KBM-7 (cell line): ENCODE measurements around the gene OSBPL6.
"Not testable (repeated sequence)": the region's sequence is repeated elsewhere in the genome, so short reads cannot be mapped to it uniquely, and the experiment has no call there.

ENCODE experiments used
- DNase-seq: peaks from one replicate; pipeline ENCODE4 v3.0.0-alpha.2; 2015
- in situ Hi-C: fragments of 300-500 bp; cut with MboI; formaldehyde crosslinking; loops from 2 replicates; pipeline ENCODE4 v1.14.3; 2020; ENCODE audit warnings: low sequenced_read_pairs, low pct_unique_long_range_greater_than_20kb, mixed read lengths

Gene OSBPL6

GRCh38 chr2:178193823-178194599 is at the start of gene OSBPL6:
Gene OSBPL6 (plus strand): TSS chr2:178194512. CDS start chr2:178306185, 111,673 bp downstream.
- in situ Hi-C loops: no loop called here
- DNase-seq: peak; percentile 90

DNA sequence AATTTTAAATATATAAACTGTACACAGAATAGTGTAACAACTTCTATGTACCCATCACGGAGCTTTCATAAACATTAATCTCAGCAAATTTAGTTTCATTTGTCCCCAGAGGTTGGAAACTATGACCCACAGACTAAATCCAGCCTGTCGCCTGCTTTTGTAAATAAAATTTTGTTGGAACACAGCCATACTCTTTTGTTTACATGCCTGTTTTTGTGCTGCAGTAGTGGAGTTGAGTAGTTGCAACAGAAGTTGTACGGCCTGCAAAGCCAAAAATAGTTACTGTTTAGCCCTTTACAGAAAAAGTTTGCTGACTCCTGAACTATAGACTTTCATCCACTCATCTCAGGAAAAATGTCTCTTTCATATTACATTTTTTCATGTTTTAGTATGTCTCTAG is 42.3 kb upstream of the OSBPL6 start:
- in situ Hi-C loops: no loop called here

GRCh38 chr2:178152542-178152941 is 41.8 kb upstream of the OSBPL6 start:
- in situ Hi-C loops: no loop called here
- DNase-seq: no peak

More for the DNA sequence above, 42.3 kb upstream of the OSBPL6 start:
- no peak for DNase-seq

GRCh38 chr2:178152977-178153376 is 41.3 kb upstream of the OSBPL6 start:
- in situ Hi-C loops: no loop called here
- no peak for DNase-seq

DNA sequence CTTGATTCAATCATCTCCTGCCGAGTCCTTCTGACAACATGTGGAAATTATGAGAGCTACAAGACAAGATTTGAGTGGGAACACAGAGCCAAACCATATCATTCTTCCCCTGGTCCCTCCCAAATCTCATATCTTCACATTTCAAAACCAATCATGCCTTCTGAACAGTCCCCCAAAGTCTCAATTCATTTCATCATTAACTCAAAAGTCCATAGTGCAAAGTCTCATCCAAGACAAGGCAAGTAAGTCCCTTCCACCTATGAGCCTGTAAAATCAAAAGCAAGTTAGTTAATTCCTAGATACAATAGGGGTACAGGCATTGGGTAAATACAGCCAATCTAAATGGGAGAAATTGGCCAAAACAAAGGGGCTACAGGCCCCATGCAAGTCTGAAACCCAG is 40.4 kb upstream of the OSBPL6 start:
- DNase-seq, in situ Hi-C loops: not testable (repeated sequence)

DNA sequence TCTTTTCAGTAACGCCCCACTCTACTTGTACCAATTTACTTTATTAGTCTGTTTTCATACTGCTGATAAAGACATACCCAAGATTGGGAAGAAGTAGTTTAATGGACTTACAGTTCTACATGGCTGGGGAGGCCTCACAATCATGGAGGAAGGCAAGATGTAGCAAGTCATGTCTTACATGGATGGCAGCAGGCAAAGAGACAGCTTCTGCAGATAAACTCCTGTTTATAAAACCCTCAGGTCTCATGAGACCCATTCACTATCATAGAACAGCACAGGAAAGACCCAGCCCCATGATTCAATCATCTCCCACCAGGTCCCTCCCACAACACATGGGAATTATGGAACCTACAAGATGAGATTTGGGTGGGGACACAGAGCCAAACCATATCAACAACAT is 38.8 kb upstream of the OSBPL6 start:
- in situ Hi-C loops: no loop called here
- DNase-seq: no peak

DNA sequence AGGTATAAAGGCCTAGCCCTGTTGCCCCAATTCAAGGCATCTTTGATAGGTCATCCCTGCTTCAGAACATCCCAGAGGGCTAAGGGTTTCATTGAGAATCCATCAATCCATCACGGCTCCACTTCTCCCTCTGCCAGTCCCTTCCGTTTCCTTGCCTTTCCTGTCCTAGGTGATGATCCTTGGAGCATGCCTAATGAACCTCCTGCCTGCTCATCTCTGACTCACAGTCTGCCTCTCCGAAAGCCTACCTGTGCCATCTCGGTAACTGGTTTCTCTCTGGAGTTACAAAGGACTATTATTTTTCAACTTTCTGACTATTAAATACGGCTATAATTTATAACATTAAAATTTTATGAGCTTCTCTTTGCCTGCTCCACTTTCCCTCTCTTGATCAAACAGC is 36.7 kb upstream of the OSBPL6 start:
- no peak for DNase-seq
- in situ Hi-C loops: no loop called here

DNA sequence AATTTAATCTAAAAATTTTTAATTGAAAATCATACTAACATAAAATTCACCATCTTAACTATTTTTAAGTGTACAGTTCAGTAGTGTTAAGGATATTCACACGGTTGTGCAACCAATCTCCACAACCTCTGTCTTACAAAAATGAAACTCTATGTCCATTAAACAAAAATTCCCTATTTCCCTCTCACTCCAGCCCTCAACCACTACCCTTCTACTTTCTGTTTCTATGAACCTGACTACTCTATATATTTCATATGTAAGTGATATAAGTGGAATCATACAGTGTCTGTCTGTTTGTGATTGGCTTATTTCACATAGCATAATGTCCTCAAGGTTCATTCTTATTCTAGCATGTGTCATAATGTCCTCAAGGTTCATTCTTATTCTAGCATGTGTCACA is 34.3 kb upstream of the OSBPL6 start:
- no peak for DNase-seq
- in situ Hi-C loops: no loop called here

GRCh38 chr2:178160601-178161000 is 33.7 kb upstream of the OSBPL6 start:
- in situ Hi-C loops: no loop called here

DNA sequence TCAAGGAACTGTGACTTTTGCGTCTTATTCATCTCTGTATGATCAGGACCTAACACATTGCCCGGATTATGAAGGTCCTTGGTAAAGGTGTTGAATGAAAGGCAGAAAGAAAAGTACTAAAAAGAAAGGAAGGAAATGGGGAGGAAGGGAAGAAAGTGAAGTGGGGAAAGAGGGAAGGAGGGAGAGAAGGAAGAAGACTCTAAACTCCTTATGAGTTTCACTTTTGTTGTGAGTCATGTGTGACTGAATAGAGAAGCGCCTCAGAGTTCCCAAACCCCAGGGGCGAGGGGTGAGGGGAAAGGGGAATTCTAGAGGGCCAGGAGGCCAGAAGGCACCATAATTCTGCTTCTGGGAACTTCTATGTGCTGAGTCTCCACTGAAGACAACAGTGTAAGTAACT is 30.9 kb upstream of the OSBPL6 start:
- in situ Hi-C loops: no loop called here
- DNase-seq: no peak

More at GRCh38 chr2:178160601-178161000, 33.7 kb upstream of the OSBPL6 start:
- no peak for DNase-seq

- in situ Hi-C loops: no loop called here
- no peak for DNase-seq
These were observed 30.4 kb upstream of the OSBPL6 start for GRCh38 chr2:178163911-178164310.

DNA sequence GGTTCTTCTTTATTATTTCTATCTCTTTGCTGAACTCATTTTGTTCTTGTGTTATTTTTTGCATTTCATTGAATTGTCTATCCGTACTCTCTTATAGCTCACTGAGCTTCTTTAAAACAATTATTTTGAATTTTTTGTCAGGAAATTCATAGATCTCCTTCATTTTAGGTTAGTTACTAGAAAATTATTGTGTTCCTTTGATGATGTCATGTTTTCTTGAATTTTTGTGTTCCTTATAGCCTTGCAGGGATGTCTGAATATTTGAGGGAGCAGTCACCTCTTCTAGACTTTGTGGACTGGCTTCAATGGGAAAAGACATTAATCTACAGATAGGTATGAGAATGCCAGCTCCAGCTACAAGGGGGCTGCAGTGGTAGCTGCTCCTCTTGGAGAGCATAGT is 20.7 kb upstream of the OSBPL6 start:
- in situ Hi-C loops: no loop called here
- no peak for DNase-seq

DNA sequence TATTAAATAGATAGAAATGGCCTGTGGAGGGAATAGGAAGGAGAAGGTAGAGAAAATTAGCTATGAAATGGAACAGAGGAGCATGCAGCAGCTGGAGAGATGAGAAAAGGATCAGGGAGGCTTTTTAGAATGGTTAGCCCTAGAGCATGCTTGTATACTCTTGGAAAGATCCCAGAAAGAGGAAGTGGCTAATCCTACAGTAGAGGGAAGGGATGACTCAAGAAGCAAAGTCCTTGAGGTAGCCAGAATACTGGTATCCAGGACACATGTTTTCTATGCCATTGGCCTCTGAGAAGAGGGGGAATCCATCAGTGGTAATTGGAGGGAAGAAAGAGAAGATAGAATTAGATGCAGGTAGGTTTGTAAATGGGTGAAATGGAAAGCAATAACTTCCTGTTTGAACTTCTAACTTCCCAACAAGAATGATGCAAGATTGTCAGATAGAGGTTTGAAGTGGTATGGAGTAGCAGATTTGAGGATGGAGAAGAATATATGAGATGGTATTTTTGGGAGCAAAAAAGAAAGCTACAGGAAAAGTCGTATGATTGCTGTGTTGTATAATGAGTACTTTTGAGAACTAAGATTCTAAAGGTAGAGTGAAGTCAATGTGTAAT is 17.1 kb upstream of the OSBPL6 start:
- in situ Hi-C loops: no loop called here
- DNase-seq: peak; percentile 37

DNA sequence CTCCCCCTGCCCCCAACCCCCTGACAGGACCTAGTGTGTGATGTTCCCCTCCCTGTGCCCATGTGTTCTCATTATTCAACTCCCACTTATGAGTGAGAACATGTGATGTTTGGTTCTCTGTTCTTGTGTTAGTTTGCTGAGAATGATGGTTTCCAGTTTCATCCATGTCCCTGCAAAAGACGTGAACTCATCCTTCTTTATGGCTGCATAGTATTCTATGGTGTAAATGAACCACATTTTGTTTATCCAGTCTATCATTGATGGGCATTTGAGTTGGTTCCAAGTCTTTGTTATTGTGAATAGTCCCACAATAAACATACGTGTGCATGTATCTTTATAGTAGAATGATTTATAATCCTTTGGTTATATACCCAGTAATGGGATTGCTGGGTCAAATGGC is 13.7 kb upstream of the OSBPL6 start:
- DNase-seq, in situ Hi-C loops: not testable (repeated sequence)

GRCh38 chr2:178187861-178188260 is 6.5 kb upstream of the OSBPL6 start:
- in situ Hi-C loops: no loop called here
- no peak for DNase-seq

- in situ Hi-C loops: no loop called here
- DNase-seq: no peak
These were observed 5.8 kb upstream of the OSBPL6 start for GRCh38 chr2:178188466-178188865.

- in situ Hi-C loops: no loop called here
These were observed 3.3 kb upstream of the OSBPL6 start for GRCh38 chr2:178191004-178191508.

DNA sequence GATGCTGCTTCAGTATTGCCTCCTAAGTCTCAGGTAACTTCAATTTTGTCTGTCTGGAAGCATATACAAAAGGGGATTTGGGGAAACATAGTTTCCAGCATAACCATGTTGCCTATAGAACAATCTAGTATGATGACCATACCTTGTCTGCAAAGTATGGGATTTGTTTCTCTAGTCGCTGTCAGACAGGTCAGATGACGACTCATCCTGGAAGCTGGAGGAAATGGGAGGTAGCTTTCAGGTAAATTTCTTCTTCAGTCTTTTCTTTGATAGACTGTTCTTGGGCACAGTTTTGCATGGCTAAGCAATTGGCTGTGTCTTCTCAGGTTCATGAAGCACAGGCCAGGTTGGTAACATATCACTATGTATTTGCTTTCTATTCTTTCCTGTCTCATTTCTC is 2.8 kb upstream of the OSBPL6 start:
- no peak for DNase-seq

More at GRCh38 chr2:178191004-178191508, 3.3 kb upstream of the OSBPL6 start:
- DNase-seq: peak; percentile 51

GRCh38 chr2:178193496-178193822 is 853 bp upstream of the OSBPL6 start:
- DNase-seq: no peak
- in situ Hi-C loops: no loop called here

More for the DNA sequence above, 2.8 kb upstream of the OSBPL6 start:
- in situ Hi-C loops: no loop called here

DNA sequence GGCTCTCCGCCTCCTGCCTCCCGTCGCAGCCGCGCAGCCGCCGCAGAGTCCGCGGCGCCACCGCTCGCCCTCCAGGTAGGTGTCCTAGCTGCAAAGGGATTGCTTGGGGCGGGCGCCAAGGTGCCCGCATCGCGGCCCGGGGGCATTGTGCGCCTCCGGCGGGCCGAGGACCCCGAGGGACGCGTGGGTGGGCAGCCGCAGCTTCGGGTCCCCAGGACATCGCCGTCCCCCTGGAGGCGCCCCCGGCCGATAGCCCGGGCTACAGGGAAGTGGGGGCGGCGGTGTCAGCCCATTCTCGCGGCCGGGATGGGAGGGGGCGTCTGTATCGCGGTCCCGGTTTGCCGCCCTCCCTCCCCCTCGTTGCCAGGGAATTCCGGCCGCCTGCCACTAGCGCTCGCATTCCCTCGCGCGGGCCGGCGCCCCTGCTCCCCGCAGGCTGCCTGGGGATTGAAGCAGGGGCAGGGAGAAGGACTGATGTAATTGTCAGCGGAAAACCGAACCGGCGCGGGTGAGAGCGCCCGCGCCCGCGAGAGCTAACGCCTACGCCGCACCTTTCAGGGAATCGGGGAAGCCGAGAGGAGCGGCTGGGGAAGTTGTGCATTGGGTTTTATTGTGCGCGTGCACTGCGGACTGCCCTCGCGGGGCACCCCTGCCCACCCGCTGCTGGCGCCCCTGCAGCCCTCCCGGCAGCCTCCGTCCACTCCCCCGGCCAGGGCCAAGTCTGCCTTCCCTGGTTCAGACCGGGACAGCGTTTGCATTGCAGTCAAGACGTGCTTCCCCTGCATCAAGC is 483 bp downstream of the OSBPL6 start:
- peak; percentile 70 for DNase-seq
- in situ Hi-C loops: no loop called here
